ENCODE results near the gene PLCE1. TPM values are rescaled to one million over a fixed set of nuclear protein-coding genes. Genes with fewer than 3 reads are reported as not detected.

The PLCE1 gene
- total and polyA plus RNA-seq, 2 of the 13 experiments (the other 11 are each of a cell fraction or from before 2014, with no cell fraction given) = 0.04 TPM; not detected in 1

DNA sequence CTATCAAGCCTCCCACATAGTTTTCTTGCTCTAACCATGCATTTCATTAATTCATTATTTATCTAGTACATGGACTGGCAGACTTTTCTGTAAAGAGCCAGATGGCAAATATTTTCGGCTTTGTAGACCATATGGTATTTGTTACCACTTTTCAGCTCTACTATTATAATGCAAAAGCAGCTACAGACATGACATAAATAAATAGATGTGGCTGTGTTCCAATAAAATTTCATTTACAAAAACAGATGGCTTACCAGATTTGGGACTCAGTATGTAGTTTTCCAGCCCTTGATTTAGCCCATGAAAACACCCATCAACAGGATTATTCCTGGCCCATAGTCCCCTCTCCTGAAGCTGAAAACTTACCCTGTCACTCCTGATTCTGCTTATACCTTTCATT is 32.1 kb downstream of the PLCE1 start:
- no peak overlapping the region for H3K27ac ChIP-seq (ENCODE audit: extremely low read length, insufficient read depth, low read length)

More for the DNA sequence above, 32.1 kb downstream of the PLCE1 start:
- ATAC-seq = no peak
- in situ Hi-C loops (cut with HindIII; ENCODE audit: extremely low pct_ligation_motif_present, low pct_unique_long_range_greater_than_20kb) = no loop called here
- Histone ChIP-seq H2AFZ (ENCODE audit: low read length) (no peak overlapping the region), H3K27me3 (ENCODE audit: control insufficient read depth in 1 of 2, insufficient read depth in 2 of 2, low read length in 2 of 2) (no peaks in the 10 kb centered on the region), H3K4me2 (ENCODE audit: low read depth, low read length) (no peak overlapping the region), H3K9me3 (ENCODE audit: low read length) (peaks cover 47% of the 10 kb centered on the region), H3K4me3 (replicated peaks in 1 of 3; ENCODE audit: insufficient read depth in 1 of 3, low read depth in 2 of 3, low read length in 3 of 3) (no peak overlapping the region), H3K4me1 (ENCODE audit: insufficient read depth, low read length) (no peaks in the 10 kb centered on the region), H3K9ac (ENCODE audit: insufficient read depth, low read depth, low read length) (no peak overlapping the region), H3K79me2 (ENCODE audit: insufficient read depth, low read length) (no peaks in the 10 kb centered on the region), H4K20me1 (ENCODE audit: insufficient read depth, low read length) (no peaks in the 10 kb centered on the region), H3K36me3 (replicated peaks in 1 of 2; ENCODE audit: control insufficient read depth in 1 of 2, insufficient read depth in 2 of 2, low read length in 2 of 2) (no peaks in the 10 kb centered on the region)
- ChIA-PET CTCF (ENCODE audit: low intra/inter-chr PET ratio, low total read pairs) (no interaction called here), POLR2A (no interaction called here)
- 11% methylated on average over 1 of the region's 1 CpG for WGBS (ENCODE audit: low lambda C conversion rate)
- intact Hi-C loops (cut with micrococcal nuclease; ENCODE audit: unreplicated experiment) = no loop called here
- FAIRE-seq = no peak
- no peak for DNase-seq (ENCODE audit: low spot score)
- TF ChIP-seq GTF3A (CRISPR knock-in tag; conservative IDR thresholded peaks at IDR 0.05) = no peak
- TF ChIP-seq ZNF10 (CRISPR knock-in tag; IDR thresholded peaks at IDR 0.05; ENCODE audit: borderline replicate concordance, low read depth) = no peak
- TF ChIP-seq ZMYM2 (CRISPR knock-in tag; IDR thresholded peaks at IDR 0.05) = no peak
- TF ChIP-seq MED13 (CRISPR knock-in tag; IDR thresholded peaks at IDR 0.05) = no peak
- TF ChIP-seq SP2 (CRISPR knock-in tag; IDR thresholded peaks at IDR 0.05) = no peak
- no peak for TF ChIP-seq ZNF253 (CRISPR knock-in tag; IDR thresholded peaks at IDR 0.05; ENCODE audit: borderline replicate concordance)
- TF ChIP-seq, protein P1, sequence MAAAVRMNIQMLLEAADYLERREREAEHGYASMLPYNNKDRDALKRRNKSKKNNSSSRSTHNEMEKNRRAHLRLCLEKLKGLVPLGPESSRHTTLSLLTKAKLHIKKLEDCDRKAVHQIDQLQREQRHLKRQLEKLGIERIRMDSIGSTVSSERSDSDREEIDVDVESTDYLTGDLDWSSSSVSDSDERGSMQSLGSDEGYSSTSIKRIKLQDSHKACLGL (CRISPR knock-in tag; IDR thresholded peaks at IDR 0.05) = no peak
- TF ChIP-seq RAD51 (IDR thresholded peaks at IDR 0.05; ENCODE audit: borderline replicate concordance) = no peak
- no peak for TF ChIP-seq KAT7 (CRISPR knock-in tag; IDR thresholded peaks at IDR 0.05; ENCODE audit: borderline replicate concordance)
- no peak for TF ChIP-seq POGZ (CRISPR knock-in tag; IDR thresholded peaks at IDR 0.05)
- TF ChIP-seq JUNB (CRISPR knock-in tag; IDR thresholded peaks at IDR 0.05; ENCODE audit: borderline replicate concordance) = no peak
- TF ChIP-seq ZNF761 (CRISPR knock-in tag; conservative IDR thresholded peaks at IDR 0.05) = no peak
- no peak for TF ChIP-seq FIP1L1 (IDR thresholded peaks at IDR 0.05; ENCODE audit: borderline replicate concordance, insufficient read depth, low read depth, low read length)
- TF ChIP-seq, protein P2, sequence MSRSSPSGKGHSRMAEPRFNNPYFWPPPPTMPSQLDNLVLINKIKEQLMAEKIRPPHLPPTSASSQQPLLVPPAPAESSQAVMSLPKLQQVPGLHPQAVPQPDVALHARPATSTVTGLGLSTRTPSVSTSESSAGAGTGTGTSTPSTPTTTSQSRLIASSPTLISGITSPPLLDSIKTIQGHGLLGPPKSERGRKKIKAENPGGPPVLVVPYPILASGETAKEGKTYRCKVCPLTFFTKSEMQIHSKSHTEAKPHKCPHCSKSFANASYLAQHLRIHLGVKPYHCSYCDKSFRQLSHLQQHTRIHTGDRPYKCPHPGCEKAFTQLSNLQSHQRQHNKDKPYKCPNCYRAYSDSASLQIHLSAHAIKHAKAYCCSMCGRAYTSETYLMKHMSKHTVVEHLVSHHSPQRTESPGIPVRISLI (CRISPR knock-in tag; IDR thresholded peaks at IDR 0.05; ENCODE audit: borderline replicate concordance) = no peak
- TF ChIP-seq, protein P3, sequence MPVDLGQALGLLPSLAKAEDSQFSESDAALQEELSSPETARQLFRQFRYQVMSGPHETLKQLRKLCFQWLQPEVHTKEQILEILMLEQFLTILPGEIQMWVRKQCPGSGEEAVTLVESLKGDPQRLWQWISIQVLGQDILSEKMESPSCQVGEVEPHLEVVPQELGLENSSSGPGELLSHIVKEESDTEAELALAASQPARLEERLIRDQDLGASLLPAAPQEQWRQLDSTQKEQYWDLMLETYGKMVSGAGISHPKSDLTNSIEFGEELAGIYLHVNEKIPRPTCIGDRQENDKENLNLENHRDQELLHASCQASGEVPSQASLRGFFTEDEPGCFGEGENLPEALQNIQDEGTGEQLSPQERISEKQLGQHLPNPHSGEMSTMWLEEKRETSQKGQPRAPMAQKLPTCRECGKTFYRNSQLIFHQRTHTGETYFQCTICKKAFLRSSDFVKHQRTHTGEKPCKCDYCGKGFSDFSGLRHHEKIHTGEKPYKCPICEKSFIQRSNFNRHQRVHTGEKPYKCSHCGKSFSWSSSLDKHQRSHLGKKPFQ (CRISPR knock-in tag; IDR thresholded peaks at IDR 0.05; ENCODE audit: insufficient replicate concordance) = no peak
- TF ChIP-seq, protein P4, sequence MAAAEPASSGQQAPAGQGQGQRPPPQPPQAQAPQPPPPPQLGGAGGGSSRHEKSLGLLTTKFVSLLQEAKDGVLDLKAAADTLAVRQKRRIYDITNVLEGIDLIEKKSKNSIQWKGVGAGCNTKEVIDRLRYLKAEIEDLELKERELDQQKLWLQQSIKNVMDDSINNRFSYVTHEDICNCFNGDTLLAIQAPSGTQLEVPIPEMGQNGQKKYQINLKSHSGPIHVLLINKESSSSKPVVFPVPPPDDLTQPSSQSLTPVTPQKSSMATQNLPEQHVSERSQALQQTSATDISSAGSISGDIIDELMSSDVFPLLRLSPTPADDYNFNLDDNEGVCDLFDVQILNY (CRISPR knock-in tag; conservative IDR thresholded peaks at IDR 0.05) = no peak
- BruUV-seq (replicated peaks) = no TSS peak
